ENCODE results near the gene MMS19. TPM values are rescaled to one million over a fixed set of nuclear protein-coding genes. Genes with fewer than 3 reads are reported as not detected.

The MMS19 gene
- total and polyA plus RNA-seq, 12 donors: 34.7 to 64.9 (median 43.9) TPM

GRCh38 chr10:97463363-97464132 lies 34.7 kb downstream of the MMS19 start:
- H3K4me1 ChIP-seq: peaks cover 0 to 16% (median 4%) of the 10 kb centered on the region in 9 donors
- peak overlapping the region in 4 of 10 donors; percentile 1 to 33 (median 16) for H3K27ac ChIP-seq
- H3K4me3 ChIP-seq: no peak overlapping the region
- peaks cover 0 to 100% (median 89%) of the 10 kb centered on the region in 9 donors for H3K36me3 ChIP-seq
- H3K9me3 ChIP-seq: no peaks in the 10 kb centered on the region
- WGBS, 2 donors: 71 to 74% methylated on average over 4 of the region's 4 CpGs
- intact Hi-C loops (cut with DNase I): loop anchor here (2.0 to 10.0 kb wide), 7 partner anchors 85 to 151 kb away; no protein-coding TSS in a partner anchor
- ATAC-seq (peak; percentile 51 to 69 (median 58)), DNase-seq (peak in 1 of 2 donors; percentile 44)
- no peaks in the 10 kb centered on the region for H3K27me3 ChIP-seq
- TF ChIP-seq CTCF (IDR thresholded peaks at IDR 0.05): peak; percentile 60 to 89 (median 85)

GRCh38 chr10:97462309-97462708 lies 35.9 kb downstream of the MMS19 start:
- Histone ChIP-seq H3K36me3 (peaks cover 0 to 100% (median 86%) of the 10 kb centered on the region in 9 donors), H3K4me3 (no peak overlapping the region), H3K4me1 (peaks cover 0 to 16% (median 4%) of the 10 kb centered on the region in 9 donors), H3K27me3 (no peaks in the 10 kb centered on the region), H3K27ac (no peak overlapping the region), H3K9me3 (no peaks in the 10 kb centered on the region)
- intact Hi-C loops (cut with DNase I): loop anchor here (2.0 to 10.0 kb wide), 7 partner anchors 86 to 152 kb away; no protein-coding TSS in a partner anchor
- 91 to 92% methylated on average over 2 of the region's 2 CpGs for WGBS, 2 donors
- TF ChIP-seq CTCF (IDR thresholded peaks at IDR 0.05): no peak
- DNase-seq: no peak
- no peak for ATAC-seq

- TF ChIP-seq CTCF (IDR thresholded peaks at IDR 0.05): no peak
- Histone ChIP-seq H3K4me3 (no peak overlapping the region), H3K27me3 (no peaks in the 10 kb centered on the region), H3K9me3 (no peaks in the 10 kb centered on the region), H3K4me1 (peaks cover 0 to 17% (median 12%) of the 10 kb centered on the region in 9 donors), H3K27ac (no peak overlapping the region), H3K36me3 (peaks cover 0 to 100% (median 75%) of the 10 kb centered on the region in 9 donors)
- DNase-seq (no peak), ATAC-seq (no peak)
- intact Hi-C loops (cut with DNase I): loop anchor here in 7 of 10 donors (5.0 to 10.0 kb wide), 4 partner anchors 92 to 157 kb away; no protein-coding TSS in a partner anchor
- WGBS, 2 donors: 64 to 76% methylated on average over 7 of the region's 7 CpGs
These were observed 38.3 kb downstream of the MMS19 start for GRCh38 chr10:97459933-97460332.

GRCh38 chr10:97459111-97459510 lies 39.1 kb downstream of the MMS19 start:
- Histone ChIP-seq H3K36me3 (peaks cover 0 to 100% (median 67%) of the 10 kb centered on the region in 9 donors), H3K9me3 (no peaks in the 10 kb centered on the region), H3K27me3 (no peaks in the 10 kb centered on the region), H3K27ac (no peak overlapping the region), H3K4me1 (peaks cover 0 to 25% (median 17%) of the 10 kb centered on the region in 9 donors), H3K4me3 (no peak overlapping the region)
- DNase-seq (no peak), ATAC-seq (no peak)
- 93 to 96% methylated on average over 7 of the region's 7 CpGs for WGBS, 2 donors
- intact Hi-C loops (cut with DNase I): loop anchor here in 1 of 10 donors (5.0 kb wide), 1 partner anchor 158 kb away; no protein-coding TSS in a partner anchor
- no peak for TF ChIP-seq CTCF (IDR thresholded peaks at IDR 0.05)

All from heart right ventricle (tissue), 16 donors.